ENCODE results near the gene RIN3.

GRCh38 chr14:92657457-92658142 lies 144.0 kb downstream of the RIN3 start:
- TF ChIP-seq CTCF (IDR thresholded peaks at IDR 0.05; ENCODE audit: extremely low read depth in 1 of 2, insufficient read depth in 1 of 2, low read depth in 1 of 2, low read length in 2 of 2) = no peak
- TF ChIP-seq POLR2A (IDR thresholded peaks at IDR 0.05; ENCODE audit: low read depth, low read length) = no peak
